IMR-90 (cell line): Measurements from ENCODE around the gene PELI3. TPM values are rescaled to one million over a fixed set of nuclear protein-coding genes. Genes with fewer than 3 reads are reported as not detected.

Experiments used
- ATAC-seq: fragments of 200-7000 bp; cut with Tn5 transposase; 2 replicates; pipeline ENCODE4 v1.9.1; 2020; ENCODE audit warnings: low read depth, mild to moderate bottlenecking, moderate library complexity
- BruUV-seq: library from RNA; stranded (reverse); fragments of 400-500 nt; replicated peaks from 2 replicates; lab custom pipeline; 2021; lab: Mats Ljungman, UMichigan
- CTCF ChIA-PET: fragments of 300-600 bp; formaldehyde crosslinking; extraction: SDS; loops from one replicate; lab custom pipeline; 2021; ENCODE audit warnings: antibody characterized with exemption; lab: Yijun Ruan, JAX
- POLR2A ChIA-PET: fragments of 300-600 bp; sonication (Branson Sonifier 250); formaldehyde crosslinking; loops from one replicate; lab custom pipeline; 2022; ENCODE audit warnings: antibody characterized with exemption; ENCODE audit not compliant: unreplicated experiment; lab: Charles Lee
- DNase-seq: peaks from one replicate; pipeline ENCODE4 v3.0.0; 2013
- H2AFZ ChIP-seq: replicated peaks from 2 replicates; pipeline ENCODE3; 2013; ENCODE audit warnings: low read length, mild to moderate bottlenecking; ENCODE audit not compliant: poor library complexity
- H2AK5ac ChIP-seq: 2 replicates; pipeline ENCODE4 v1.6.1; 2013; ENCODE audit warnings: low read depth, low read length, inconsistent platforms
- H2AK9ac ChIP-seq: replicated peaks from 2 replicates; pipeline ENCODE3; 2013; ENCODE audit warnings: mild to moderate bottlenecking, low read depth, low read length, moderate library complexity; ENCODE audit not compliant: poor library complexity
- H2BK120ac ChIP-seq: 2 replicates; pipeline ENCODE4 v1.6.1; 2013; ENCODE audit warnings: low read depth, low read length, inconsistent platforms
- H2BK15ac ChIP-seq: 3 replicates; pipeline ENCODE4 v1.6.1; 2013; ENCODE audit warnings: low read depth, low read length, inconsistent platforms
- H2BK20ac ChIP-seq: 2 replicates; pipeline ENCODE4 v1.6.1; 2013; ENCODE audit warnings: low read depth, mild to moderate bottlenecking, inconsistent platforms, low read length, moderate library complexity
- H2BK5ac ChIP-seq: 2 replicates; pipeline ENCODE4 v1.6.1; 2013; ENCODE audit warnings: mild to moderate bottlenecking, low read depth, low read length, inconsistent platforms; ENCODE audit not compliant: poor library complexity, severe bottlenecking
- H3K14ac ChIP-seq: replicated peaks from 2 replicates; pipeline ENCODE4 v1.6.1; 2013; ENCODE audit warnings: low read depth, low read length, inconsistent platforms
- H3K18ac ChIP-seq: 2 replicates; pipeline ENCODE4 v1.6.1; 2013; ENCODE audit warnings: low read depth, low read length, control low read depth
- H3K23ac ChIP-seq: 2 replicates; pipeline ENCODE4 v1.6.1; 2013; ENCODE audit warnings: low read depth, low read length, inconsistent platforms
- H3K27ac ChIP-seq: 2 replicates; pipeline ENCODE4 v1.5.1; 2013; ENCODE audit warnings: mild to moderate bottlenecking, control low read depth, low read length; ENCODE audit not compliant: insufficient read depth
- H3K27me3 ChIP-seq: 2 replicates; pipeline ENCODE4 v1.6.1; 2013; ENCODE audit warnings: low read length; ENCODE audit not compliant: control insufficient read depth, insufficient read depth
- H3K36me3 ChIP-seq: 2 replicates; pipeline ENCODE4 v1.6.1; 2013; ENCODE audit warnings: low read length, mixed read lengths; ENCODE audit not compliant: control insufficient read depth, insufficient read depth
- H3K4ac ChIP-seq: 2 replicates; pipeline ENCODE4 v1.6.1; 2013; ENCODE audit warnings: low read depth, low read length, inconsistent platforms
- H3K4me1 ChIP-seq: 2 replicates; pipeline ENCODE4 v1.6.1; 2013; ENCODE audit warnings: low read length, mixed read lengths; ENCODE audit not compliant: control insufficient read depth, insufficient read depth
- H3K4me2 ChIP-seq: 2 replicates; pipeline ENCODE4 v1.6.1; 2013; ENCODE audit warnings: low read depth, mild to moderate bottlenecking, control low read depth, low read length, moderate library complexity
- H3K4me3 ChIP-seq: 2 replicates; pipeline ENCODE4 v1.5.1; 2013; ENCODE audit warnings: low read depth, mild to moderate bottlenecking, control low read depth, low read length, moderate library complexity; ENCODE audit not compliant: insufficient read depth
- H3K56ac ChIP-seq: 2 replicates; pipeline ENCODE4 v1.6.1; 2013; ENCODE audit warnings: low read length, inconsistent platforms; ENCODE audit not compliant: insufficient read depth; ENCODE audit errors: extremely low read depth
- H3K79me1 ChIP-seq, 2 experiments: 2 replicates each; pipeline ENCODE4 v1.6.1; 2013; ENCODE audit warnings: low read length in 2 of 2, inconsistent platforms in 1 of 2, low read depth in 1 of 2
- H3K9ac ChIP-seq: 2 replicates; pipeline ENCODE4 v1.6.1; 2013; ENCODE audit warnings: low read depth, low read length, control low read depth
- H3K9me1 ChIP-seq: 2 replicates; pipeline ENCODE4 v1.6.1; 2013; ENCODE audit warnings: low read length, inconsistent platforms; ENCODE audit not compliant: insufficient read depth
- H3K9me3 ChIP-seq: 2 replicates; pipeline ENCODE4 v1.6.1; 2013; ENCODE audit warnings: low read length; ENCODE audit not compliant: control insufficient read depth, insufficient read depth
- H4K20me1 ChIP-seq: 2 replicates; pipeline ENCODE4 v1.6.1; 2013; ENCODE audit warnings: low read length, inconsistent platforms; ENCODE audit not compliant: insufficient read depth
- H4K5ac ChIP-seq: 2 replicates; pipeline ENCODE4 v1.6.1; 2013; ENCODE audit warnings: mild to moderate bottlenecking, low read depth, low read length, control low read depth
- H4K8ac ChIP-seq, 2 experiments: 2 replicates each; pipeline ENCODE4 v1.6.1; 2013; ENCODE audit warnings: low read depth in 2 of 2, low read length in 2 of 2, control low read depth in 1 of 2, inconsistent platforms in 1 of 2
- H4K91ac ChIP-seq: 2 replicates; pipeline ENCODE4 v1.6.1; 2013; ENCODE audit warnings: low read depth, low read length, inconsistent platforms; ENCODE audit not compliant: insufficient read depth
- BHLHE40 ChIP-seq: fragments of 150-350 bp; IDR thresholded peaks from 2 replicates; pipeline ENCODE4 v1.6.1; 2016; ENCODE audit warnings: mild to moderate bottlenecking, low read depth, low read length
- FOS ChIP-seq: fragments of 150-350 bp; IDR thresholded peaks from 2 replicates; pipeline ENCODE4 v1.6.1; 2016; ENCODE audit warnings: low read depth, low read length
- MXI1 ChIP-seq: IDR thresholded peaks from 2 replicates; pipeline ENCODE4 v1.6.1; 2012; ENCODE audit warnings: low read depth, mild to moderate bottlenecking, low read length, moderate library complexity, borderline replicate concordance
- POLR2A ChIP-seq: IDR thresholded peaks from 2 replicates; pipeline ENCODE4 v1.6.1; 2012; ENCODE audit warnings: mild to moderate bottlenecking, low read depth, low read length
- RCOR1 ChIP-seq: IDR thresholded peaks from 2 replicates; pipeline ENCODE4 v1.6.1; 2012; ENCODE audit warnings: mild to moderate bottlenecking, low read length, improper control_type of control experiment; ENCODE audit not compliant: insufficient replicate concordance
- RFX5 ChIP-seq: IDR thresholded peaks from 2 replicates; pipeline ENCODE4 v1.8.0; 2012; ENCODE audit warnings: low read depth, mild to moderate bottlenecking, low read length, moderate library complexity
- SMC3 ChIP-seq: fragments of 150-350 bp; IDR thresholded peaks from 2 replicates; pipeline ENCODE4 v1.6.1; 2016; ENCODE audit warnings: low read depth, mild to moderate bottlenecking, antibody characterized with exemption, low read length, moderate library complexity
- WGBS, 2 experiments: methylation state at CpG; one replicate each; pipeline versions ENCODE4 v1.1.5 to v1.1.7; 2013; ENCODE audit warnings: missing lambda C conversion rate in 2 of 2; ENCODE audit not compliant: insufficient read length in 1 of 2; ENCODE audit errors: extremely low coverage in 2 of 2; 5-methylcytosine and 5-hydroxymethylcytosine counted together
- dilution Hi-C: fragments of 300-500 bp; cut with HindIII; formaldehyde crosslinking; loops from one replicate; pipeline ENCODE4 v1.14.3; 2018; ENCODE audit warnings: low sequenced_read_pairs; ENCODE audit not compliant: unreplicated experiment
- in situ Hi-C: fragments of 300-500 bp; cut with MboI; formaldehyde crosslinking; loops from 3 replicates; pipeline ENCODE4 v1.14.3; 2019; ENCODE audit warnings: low sequenced_read_pairs, inconsistent platforms, mixed read lengths
- intact Hi-C: fragments of 100-400 bp; cut with micrococcal nuclease; formaldehyde crosslinking; loops from 2 replicates; pipeline ENCODE4 v1.10.0; 2022
- polyA plus RNA-seq, 3 experiments: library from polyadenylated mRNA; depleted of rRNA; stranded (reverse); fragments of >200 nt; gene quantifications; 2 replicates each; pipeline ENCODE4 v1.2.3, GENCODE V29; 2012; ENCODE audit warnings: low replicate concordance in 1 of 3
- total RNA-seq: library from RNA; depleted of rRNA; stranded (reverse); fragments of >200 nt; gene quantifications from 2 replicates; pipeline ENCODE4 v1.2.3, GENCODE V29; 2012
- TF ChIP-seq, protein P1 (sequence below): fragments of 150-350 bp; IDR thresholded peaks from 2 replicates; pipeline ENCODE4 v1.6.1; 2016; ENCODE audit warnings: low read depth, mild to moderate bottlenecking, low read length, moderate library complexity, borderline replicate concordance
- TF ChIP-seq, protein P2 (sequence below): conservative IDR thresholded peaks from 2 replicates; pipeline ENCODE4 v1.5.1; 2012; ENCODE audit warnings: mild to moderate bottlenecking, low read depth, low read length, improper control_type of control experiment

PELI3 gene
- total and polyA plus RNA-seq, 2 of the 4 experiments (the other 2 are of a cell fraction): 5.0 to 6.3 TPM

- Histone ChIP-seq H3K56ac (no peak overlapping the region), H2AFZ (no peak overlapping the region), H2BK20ac (no peak overlapping the region), H2AK5ac (no peak overlapping the region), H3K27me3 (no peaks in the 10 kb centered on the region), H3K14ac (no peak overlapping the region), H3K79me1 (no peaks in the 10 kb centered on the region), H3K9me3 (no peaks in the 10 kb centered on the region), H4K20me1 (no peaks in the 10 kb centered on the region), H4K8ac (no peak overlapping the region), H3K18ac (no peak overlapping the region), H2AK9ac (peak overlapping the region; percentile 28), H3K4me3 (no peak overlapping the region), H3K4ac (no peak overlapping the region), H3K23ac (no peak overlapping the region), H3K4me1 (no peaks in the 10 kb centered on the region), H3K27ac (no peak overlapping the region), H3K4me2 (no peak overlapping the region), H2BK15ac (no peak overlapping the region), H3K36me3 (peaks cover 30% of the 10 kb centered on the region), H3K9me1 (no peaks in the 10 kb centered on the region), H4K91ac (no peak overlapping the region), H4K5ac (no peak overlapping the region), H3K9ac (no peak overlapping the region), H2BK5ac (no peak overlapping the region), H2BK120ac (no peak overlapping the region)
- ATAC-seq (no peak), DNase-seq (no peak)
- intact Hi-C loops (no loop called here), dilution Hi-C loops (no loop called here), in situ Hi-C loops (no loop called here)
- no TSS peak for BruUV-seq
- POLR2A ChIA-PET: no interaction called here
- 100% methylated on average over 3 of the region's 11 CpGs; no CpG with 5 or more reads in 1 of the 2 experiments for WGBS, 2 experiments
- no peak for TF ChIP-seq POLR2A
- TF ChIP-seq FOS: no peak
- no peak for TF ChIP-seq RFX5
- TF ChIP-seq, protein P1, sequence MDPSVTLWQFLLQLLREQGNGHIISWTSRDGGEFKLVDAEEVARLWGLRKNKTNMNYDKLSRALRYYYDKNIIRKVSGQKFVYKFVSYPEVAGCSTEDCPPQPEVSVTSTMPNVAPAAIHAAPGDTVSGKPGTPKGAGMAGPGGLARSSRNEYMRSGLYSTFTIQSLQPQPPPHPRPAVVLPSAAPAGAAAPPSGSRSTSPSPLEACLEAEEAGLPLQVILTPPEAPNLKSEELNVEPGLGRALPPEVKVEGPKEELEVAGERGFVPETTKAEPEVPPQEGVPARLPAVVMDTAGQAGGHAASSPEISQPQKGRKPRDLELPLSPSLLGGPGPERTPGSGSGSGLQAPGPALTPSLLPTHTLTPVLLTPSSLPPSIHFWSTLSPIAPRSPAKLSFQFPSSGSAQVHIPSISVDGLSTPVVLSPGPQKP: no peak
- no peak for TF ChIP-seq MXI1
- TF ChIP-seq, protein P2, sequence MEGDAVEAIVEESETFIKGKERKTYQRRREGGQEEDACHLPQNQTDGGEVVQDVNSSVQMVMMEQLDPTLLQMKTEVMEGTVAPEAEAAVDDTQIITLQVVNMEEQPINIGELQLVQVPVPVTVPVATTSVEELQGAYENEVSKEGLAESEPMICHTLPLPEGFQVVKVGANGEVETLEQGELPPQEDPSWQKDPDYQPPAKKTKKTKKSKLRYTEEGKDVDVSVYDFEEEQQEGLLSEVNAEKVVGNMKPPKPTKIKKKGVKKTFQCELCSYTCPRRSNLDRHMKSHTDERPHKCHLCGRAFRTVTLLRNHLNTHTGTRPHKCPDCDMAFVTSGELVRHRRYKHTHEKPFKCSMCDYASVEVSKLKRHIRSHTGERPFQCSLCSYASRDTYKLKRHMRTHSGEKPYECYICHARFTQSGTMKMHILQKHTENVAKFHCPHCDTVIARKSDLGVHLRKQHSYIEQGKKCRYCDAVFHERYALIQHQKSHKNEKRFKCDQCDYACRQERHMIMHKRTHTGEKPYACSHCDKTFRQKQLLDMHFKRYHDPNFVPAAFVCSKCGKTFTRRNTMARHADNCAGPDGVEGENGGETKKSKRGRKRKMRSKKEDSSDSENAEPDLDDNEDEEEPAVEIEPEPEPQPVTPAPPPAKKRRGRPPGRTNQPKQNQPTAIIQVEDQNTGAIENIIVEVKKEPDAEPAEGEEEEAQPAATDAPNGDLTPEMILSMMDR: no peak
- TF ChIP-seq BHLHE40: no peak
- TF ChIP-seq SMC3: no peak
- no peak for TF ChIP-seq RCOR1
- CTCF ChIA-PET: no interaction called here
Measured at GRCh38 chr11:66523611-66524010, 56.9 kb downstream of the PELI3 start.
